ENCODE results near the gene TIMP2. TPM values are rescaled to one million over a fixed set of nuclear protein-coding genes. Genes with fewer than 3 reads are reported as not detected.

The TIMP2 gene
- total RNA-seq, 1 experiment from 2014 or later: 60.5 TPM

DNA sequence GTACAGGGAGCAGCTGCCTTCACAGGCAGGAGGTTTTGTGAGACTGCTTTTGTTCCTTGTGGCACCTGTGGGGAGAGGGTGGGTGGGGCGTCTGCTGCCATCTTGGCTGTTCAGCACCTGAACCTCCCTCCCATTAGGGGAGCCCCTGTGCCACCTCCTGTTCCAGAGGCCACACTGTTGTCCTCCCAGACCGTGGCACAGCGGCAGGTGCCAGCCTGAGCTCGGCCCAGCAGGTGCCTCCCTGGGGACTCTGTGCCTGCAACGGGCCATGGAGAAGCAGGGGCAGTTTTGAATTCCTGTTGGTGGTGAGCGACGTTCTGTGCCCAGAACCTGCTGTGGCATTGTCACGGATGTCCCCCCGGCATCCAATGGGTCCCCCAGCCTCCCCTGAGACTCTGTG lies 44.7 kb upstream of the TIMP2 start:
- no TSS peak for BruUV-seq (replicated peaks)
- no peak for DNase-seq (ENCODE audit: low spot score)
- POLR2A ChIA-PET (ENCODE audit: low non-redundant PET): no interaction called here
- intact Hi-C loops (cut with micrococcal nuclease; ENCODE audit: unreplicated experiment): no loop called here
- TF ChIP-seq, protein P1, sequence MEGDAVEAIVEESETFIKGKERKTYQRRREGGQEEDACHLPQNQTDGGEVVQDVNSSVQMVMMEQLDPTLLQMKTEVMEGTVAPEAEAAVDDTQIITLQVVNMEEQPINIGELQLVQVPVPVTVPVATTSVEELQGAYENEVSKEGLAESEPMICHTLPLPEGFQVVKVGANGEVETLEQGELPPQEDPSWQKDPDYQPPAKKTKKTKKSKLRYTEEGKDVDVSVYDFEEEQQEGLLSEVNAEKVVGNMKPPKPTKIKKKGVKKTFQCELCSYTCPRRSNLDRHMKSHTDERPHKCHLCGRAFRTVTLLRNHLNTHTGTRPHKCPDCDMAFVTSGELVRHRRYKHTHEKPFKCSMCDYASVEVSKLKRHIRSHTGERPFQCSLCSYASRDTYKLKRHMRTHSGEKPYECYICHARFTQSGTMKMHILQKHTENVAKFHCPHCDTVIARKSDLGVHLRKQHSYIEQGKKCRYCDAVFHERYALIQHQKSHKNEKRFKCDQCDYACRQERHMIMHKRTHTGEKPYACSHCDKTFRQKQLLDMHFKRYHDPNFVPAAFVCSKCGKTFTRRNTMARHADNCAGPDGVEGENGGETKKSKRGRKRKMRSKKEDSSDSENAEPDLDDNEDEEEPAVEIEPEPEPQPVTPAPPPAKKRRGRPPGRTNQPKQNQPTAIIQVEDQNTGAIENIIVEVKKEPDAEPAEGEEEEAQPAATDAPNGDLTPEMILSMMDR (conservative IDR thresholded peaks at IDR 0.05; ENCODE audit: low read depth, low read length): no peak
- TF ChIP-seq EZH2 (IDR thresholded peaks at IDR 0.05; ENCODE audit: borderline replicate concordance, low read depth, low read length, poor library complexity, severe bottlenecking): no peak
- Histone ChIP-seq H3K27ac (ENCODE audit: low read depth, low read length, poor library complexity, severe bottlenecking) (no peak overlapping the region), H3K9me3 (ENCODE audit: low read depth, low read length, poor library complexity, severe bottlenecking) (no peaks in the 10 kb centered on the region), H3K27me3 (replicated peaks; ENCODE audit: insufficient read depth, low read depth, low read length, poor library complexity) (no peaks in the 10 kb centered on the region), H3K4me3 (ENCODE audit: low read depth, low read length, poor library complexity, severe bottlenecking) (no peak overlapping the region), H3K36me3 (ENCODE audit: insufficient read depth, low read length, poor library complexity, severe bottlenecking) (peaks cover 39% of the 10 kb centered on the region), H3K4me1 (ENCODE audit: insufficient read depth, low read length, poor library complexity, severe bottlenecking) (no peaks in the 10 kb centered on the region)
- CTCF ChIA-PET: no interaction called here

- Histone ChIP-seq H3K4me3 (ENCODE audit: low read depth, low read length, poor library complexity, severe bottlenecking) (no peak overlapping the region), H3K36me3 (ENCODE audit: insufficient read depth, low read length, poor library complexity, severe bottlenecking) (peaks cover 27% of the 10 kb centered on the region), H3K4me1 (ENCODE audit: insufficient read depth, low read length, poor library complexity, severe bottlenecking) (no peaks in the 10 kb centered on the region), H3K27me3 (replicated peaks; ENCODE audit: insufficient read depth, low read depth, low read length, poor library complexity) (no peaks in the 10 kb centered on the region), H3K9me3 (ENCODE audit: low read depth, low read length, poor library complexity, severe bottlenecking) (no peaks in the 10 kb centered on the region), H3K27ac (ENCODE audit: low read depth, low read length, poor library complexity, severe bottlenecking) (no peak overlapping the region)
- no TSS peak for BruUV-seq (replicated peaks)
- CTCF ChIA-PET: interaction anchor here (0.9 kb wide), 1 partner anchor 104 kb away, joined by 3 read pairs; no protein-coding TSS in a partner anchor
- no peak for DNase-seq (ENCODE audit: low spot score)
- intact Hi-C loops (cut with micrococcal nuclease; ENCODE audit: unreplicated experiment): no loop called here
- POLR2A ChIA-PET (ENCODE audit: low non-redundant PET): interaction anchor here (0.6 to 0.7 kb wide), 2 partner anchors 18 to 1096 kb away, joined by 3 to 7 read pairs; no protein-coding TSS in a partner anchor
- TF ChIP-seq, protein P1 (conservative IDR thresholded peaks at IDR 0.05; ENCODE audit: low read depth, low read length): no peak
- no peak for TF ChIP-seq EZH2 (IDR thresholded peaks at IDR 0.05; ENCODE audit: borderline replicate concordance, low read depth, low read length, poor library complexity, severe bottlenecking)
Measured at GRCh38 chr17:78967782-78968362, 42.7 kb upstream of the TIMP2 start.

DNA sequence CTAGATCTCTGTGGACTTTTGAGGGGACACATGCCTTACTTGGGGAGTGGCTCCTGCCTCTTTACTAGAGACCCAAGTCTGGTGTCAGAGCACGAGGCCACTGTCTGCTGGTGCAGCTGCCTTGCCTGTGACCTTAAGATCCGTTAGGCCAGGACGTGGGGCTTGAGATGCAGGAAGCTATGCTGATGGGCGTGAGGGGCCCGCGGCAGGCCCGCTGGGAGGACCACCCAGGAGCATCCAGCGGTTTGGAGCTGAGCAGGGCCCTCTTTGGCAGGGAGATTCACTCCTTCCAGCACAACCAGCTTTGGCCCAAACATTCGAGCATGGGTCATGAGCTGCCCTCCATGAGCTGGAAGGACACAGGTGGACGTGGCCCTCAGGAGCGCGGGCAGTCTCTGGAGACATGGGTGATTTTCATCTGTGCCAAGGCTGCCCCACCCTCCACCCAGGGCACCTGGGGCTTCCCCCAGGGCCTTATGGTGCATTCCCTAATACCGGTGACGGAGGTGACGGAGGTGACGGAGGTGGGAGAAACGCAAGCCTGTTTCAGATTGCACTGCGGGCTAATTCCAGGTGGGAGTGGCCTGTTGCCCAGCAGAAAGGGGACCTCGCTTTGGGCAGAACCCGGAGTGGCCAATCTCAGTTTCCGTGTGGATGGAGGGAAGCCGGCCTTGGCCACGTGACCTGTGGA lies 41.9 kb upstream of the TIMP2 start:
- intact Hi-C loops (cut with micrococcal nuclease; ENCODE audit: unreplicated experiment): no loop called here
- CTCF ChIA-PET: no interaction called here

More for the DNA sequence above, 41.9 kb upstream of the TIMP2 start:
- Histone ChIP-seq H3K27me3 (replicated peaks; ENCODE audit: insufficient read depth, low read depth, low read length, poor library complexity) (no peaks in the 10 kb centered on the region), H3K4me1 (ENCODE audit: insufficient read depth, low read length, poor library complexity, severe bottlenecking) (no peaks in the 10 kb centered on the region), H3K27ac (ENCODE audit: low read depth, low read length, poor library complexity, severe bottlenecking) (no peak overlapping the region), H3K4me3 (ENCODE audit: low read depth, low read length, poor library complexity, severe bottlenecking) (no peak overlapping the region), H3K36me3 (ENCODE audit: insufficient read depth, low read length, poor library complexity, severe bottlenecking) (peaks cover 21% of the 10 kb centered on the region), H3K9me3 (ENCODE audit: low read depth, low read length, poor library complexity, severe bottlenecking) (no peaks in the 10 kb centered on the region)
- POLR2A ChIA-PET (ENCODE audit: low non-redundant PET): no interaction called here
- TF ChIP-seq, protein P1 (conservative IDR thresholded peaks at IDR 0.05; ENCODE audit: low read depth, low read length): no peak
- TF ChIP-seq EZH2 (IDR thresholded peaks at IDR 0.05; ENCODE audit: borderline replicate concordance, low read depth, low read length, poor library complexity, severe bottlenecking): no peak
- BruUV-seq (replicated peaks): no TSS peak
- no peak for DNase-seq (ENCODE audit: low spot score)

All from A673 (cell line).